Measurements from ENCODE around the gene MIGA2. TPM values are rescaled to one million over a fixed set of nuclear protein-coding genes. Genes with fewer than 3 reads are reported as not detected.
A peak's percentile ranks its signal among the peaks of the same experiment; 100 is the strongest.

Gene MIGA2
- total and polyA plus RNA-seq, 9 of the 15 experiments (the other 6 are each of a cell fraction or from before 2014, with no cell fraction given): 0.15 to 54.1 (median 18.0) TPM

DNA sequence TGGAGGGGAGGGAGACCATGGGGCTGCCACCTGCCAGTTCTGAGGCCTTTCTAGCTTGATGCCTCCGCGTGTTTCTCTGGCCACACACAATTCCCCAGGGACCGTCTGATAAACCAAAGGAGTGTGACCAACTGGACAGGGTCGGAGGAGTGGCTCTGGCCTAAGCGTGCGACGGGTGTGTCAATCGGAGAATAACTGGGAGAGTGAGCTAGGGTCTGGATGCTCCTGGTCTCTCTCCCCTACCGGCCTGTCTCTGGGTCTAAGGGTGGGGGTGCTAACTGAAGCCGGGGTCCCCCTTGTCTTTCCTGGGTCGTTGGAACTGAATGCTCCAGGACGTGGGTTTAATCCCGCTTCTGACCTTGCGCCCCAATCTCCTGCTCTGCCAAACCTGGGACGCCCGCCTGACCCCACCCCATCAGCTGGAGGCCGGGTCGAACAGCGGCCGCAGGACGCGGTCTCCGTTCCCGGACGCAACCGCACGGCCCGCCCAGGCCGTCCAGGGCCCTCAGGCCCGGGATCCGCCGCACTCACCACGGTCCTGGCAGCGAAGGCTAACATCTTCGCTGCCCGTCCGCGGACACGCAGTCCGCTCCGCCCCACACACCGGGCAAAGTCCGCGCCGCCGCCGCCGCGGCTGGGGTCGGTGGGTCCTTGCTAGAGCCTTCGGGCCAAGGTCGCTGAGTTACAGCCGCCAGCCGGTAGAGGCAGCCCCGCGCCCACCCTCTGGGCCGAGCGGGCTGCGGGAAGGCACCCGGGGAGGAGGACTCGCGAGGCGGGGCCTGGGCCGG, 73.7 kb downstream of the MIGA2 start (continued):
- TF ChIP-seq CCNT2 (IDR thresholded peaks at IDR 0.05; ENCODE audit: borderline replicate concordance, extremely low read depth, insufficient read length, low read depth, low read length): no peak
- peak; percentile 14; the same call in 1 of the 2 replicates for TF ChIP-seq ESRRA (IDR thresholded peaks at IDR 0.05; ENCODE audit: borderline replicate concordance, low read depth)
- TF ChIP-seq, protein P1, sequence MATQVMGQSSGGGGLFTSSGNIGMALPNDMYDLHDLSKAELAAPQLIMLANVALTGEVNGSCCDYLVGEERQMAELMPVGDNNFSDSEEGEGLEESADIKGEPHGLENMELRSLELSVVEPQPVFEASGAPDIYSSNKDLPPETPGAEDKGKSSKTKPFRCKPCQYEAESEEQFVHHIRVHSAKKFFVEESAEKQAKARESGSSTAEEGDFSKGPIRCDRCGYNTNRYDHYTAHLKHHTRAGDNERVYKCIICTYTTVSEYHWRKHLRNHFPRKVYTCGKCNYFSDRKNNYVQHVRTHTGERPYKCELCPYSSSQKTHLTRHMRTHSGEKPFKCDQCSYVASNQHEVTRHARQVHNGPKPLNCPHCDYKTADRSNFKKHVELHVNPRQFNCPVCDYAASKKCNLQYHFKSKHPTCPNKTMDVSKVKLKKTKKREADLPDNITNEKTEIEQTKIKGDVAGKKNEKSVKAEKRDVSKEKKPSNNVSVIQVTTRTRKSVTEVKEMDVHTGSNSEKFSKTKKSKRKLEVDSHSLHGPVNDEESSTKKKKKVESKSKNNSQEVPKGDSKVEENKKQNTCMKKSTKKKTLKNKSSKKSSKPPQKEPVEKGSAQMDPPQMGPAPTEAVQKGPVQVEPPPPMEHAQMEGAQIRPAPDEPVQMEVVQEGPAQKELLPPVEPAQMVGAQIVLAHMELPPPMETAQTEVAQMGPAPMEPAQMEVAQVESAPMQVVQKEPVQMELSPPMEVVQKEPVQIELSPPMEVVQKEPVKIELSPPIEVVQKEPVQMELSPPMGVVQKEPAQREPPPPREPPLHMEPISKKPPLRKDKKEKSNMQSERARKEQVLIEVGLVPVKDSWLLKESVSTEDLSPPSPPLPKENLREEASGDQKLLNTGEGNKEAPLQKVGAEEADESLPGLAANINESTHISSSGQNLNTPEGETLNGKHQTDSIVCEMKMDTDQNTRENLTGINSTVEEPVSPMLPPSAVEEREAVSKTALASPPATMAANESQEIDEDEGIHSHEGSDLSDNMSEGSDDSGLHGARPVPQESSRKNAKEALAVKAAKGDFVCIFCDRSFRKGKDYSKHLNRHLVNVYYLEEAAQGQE (IDR thresholded peaks at IDR 0.05; ENCODE audit: borderline replicate concordance): no peak
- TF ChIP-seq, protein P1 (CRISPR knock-in tag; IDR thresholded peaks at IDR 0.05; ENCODE audit: low read depth): peak; percentile 62; the same call in 1 of the 2 replicates
- TF ChIP-seq YY1 (IDR thresholded peaks at IDR 0.05; ENCODE audit: borderline replicate concordance in 1 of 3, control insufficient read depth in 1 of 3, extremely low read depth in 1 of 3, insufficient read depth in 3 of 3, insufficient read length in 1 of 3, insufficient replicate concordance in 2 of 3, low read depth in 1 of 3, low read length in 2 of 3): peak in 1 of 3 experiments; percentile 14
- TF ChIP-seq, protein P2, sequence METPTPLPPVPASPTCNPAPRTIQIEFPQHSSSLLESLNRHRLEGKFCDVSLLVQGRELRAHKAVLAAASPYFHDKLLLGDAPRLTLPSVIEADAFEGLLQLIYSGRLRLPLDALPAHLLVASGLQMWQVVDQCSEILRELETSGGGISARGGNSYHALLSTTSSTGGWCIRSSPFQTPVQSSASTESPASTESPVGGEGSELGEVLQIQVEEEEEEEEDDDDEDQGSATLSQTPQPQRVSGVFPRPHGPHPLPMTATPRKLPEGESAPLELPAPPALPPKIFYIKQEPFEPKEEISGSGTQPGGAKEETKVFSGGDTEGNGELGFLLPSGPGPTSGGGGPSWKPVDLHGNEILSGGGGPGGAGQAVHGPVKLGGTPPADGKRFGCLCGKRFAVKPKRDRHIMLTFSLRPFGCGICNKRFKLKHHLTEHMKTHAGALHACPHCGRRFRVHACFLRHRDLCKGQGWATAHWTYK (CRISPR knock-in tag; IDR thresholded peaks at IDR 0.05): peak; percentile 36; the same call in 1 of the 2 replicates
- no peak for TF ChIP-seq HEY1 (CRISPR knock-in tag; IDR thresholded peaks at IDR 0.05; ENCODE audit: borderline replicate concordance)
- TF ChIP-seq RB1 (IDR thresholded peaks at IDR 0.05; ENCODE audit: low read depth): peak; percentile 46
- no peak for TF ChIP-seq PPARD (CRISPR knock-in tag; IDR thresholded peaks at IDR 0.05)
- TF ChIP-seq MCM7 (IDR thresholded peaks at IDR 0.05): no peak
- TF ChIP-seq, protein P3, sequence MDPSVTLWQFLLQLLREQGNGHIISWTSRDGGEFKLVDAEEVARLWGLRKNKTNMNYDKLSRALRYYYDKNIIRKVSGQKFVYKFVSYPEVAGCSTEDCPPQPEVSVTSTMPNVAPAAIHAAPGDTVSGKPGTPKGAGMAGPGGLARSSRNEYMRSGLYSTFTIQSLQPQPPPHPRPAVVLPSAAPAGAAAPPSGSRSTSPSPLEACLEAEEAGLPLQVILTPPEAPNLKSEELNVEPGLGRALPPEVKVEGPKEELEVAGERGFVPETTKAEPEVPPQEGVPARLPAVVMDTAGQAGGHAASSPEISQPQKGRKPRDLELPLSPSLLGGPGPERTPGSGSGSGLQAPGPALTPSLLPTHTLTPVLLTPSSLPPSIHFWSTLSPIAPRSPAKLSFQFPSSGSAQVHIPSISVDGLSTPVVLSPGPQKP (CRISPR knock-in tag; IDR thresholded peaks at IDR 0.05): no peak
- peak; percentile 67 for TF ChIP-seq CXXC5 (CRISPR knock-in tag; IDR thresholded peaks at IDR 0.05)
- 0 out of 4 replicates have a peak, but pooled peaks of 1 of the 2 experiments have one; percentile 20 for TF ChIP-seq SRF (CRISPR knock-in tag; IDR thresholded peaks at IDR 0.05)
- peak; percentile 12; the same call in 1 of the 2 replicates for TF ChIP-seq MTA3 (IDR thresholded peaks at IDR 0.05; ENCODE audit: borderline replicate concordance)
- TF ChIP-seq HNRNPLL (IDR thresholded peaks at IDR 0.05; ENCODE audit: low read depth, low read length, poor library complexity, severe bottlenecking): peak; percentile 24
